Keratinocyte (primary cell): ENCODE data around the gene FXYD1. TPM values are rescaled to one million over a fixed set of nuclear protein-coding genes. Genes with fewer than 3 reads are reported as not detected.
A peak's percentile ranks its signal among the peaks of the same experiment; 100 is the strongest.

Experiments
- DNase-seq: peaks from one replicate; pipeline ENCODE4 v3.0.0-alpha.2; 2011; ENCODE audit warnings: low read depth, missing footprints, low spot score
- FAIRE-seq: peaks from 2 replicates; lab custom pipeline; 2011; peaks lifted over from hg19 to GRCh38; lab: Jason Lieb, UNC
- H2AFZ ChIP-seq: 2 replicates; pipeline ENCODE4 v1.6.0; 2012; ENCODE audit warnings: low read length, control low read depth, inconsistent platforms; ENCODE audit not compliant: control insufficient read depth
- H3K27ac ChIP-seq: 2 replicates; pipeline ENCODE4 v1.5.1; 2011; ENCODE audit warnings: low read length; ENCODE audit not compliant: control insufficient read depth, insufficient read depth
- H3K27me3 ChIP-seq: 3 replicates; pipeline ENCODE4 v1.6.0; 2011; ENCODE audit warnings: low read length; ENCODE audit not compliant: control insufficient read depth, insufficient read depth; ENCODE audit errors: extremely low read depth
- H3K36me3 ChIP-seq, 2 experiments: 2 replicates in 1 of 2; 3 replicates in 1 of 2; pipeline ENCODE4 v1.5.1; 2011; ENCODE audit warnings: low read length in 2 of 2, mild to moderate bottlenecking in 1 of 2; ENCODE audit not compliant: control insufficient read depth in 2 of 2, insufficient read depth in 2 of 2; ENCODE audit errors: extremely low read depth in 1 of 2
- H3K4me1 ChIP-seq: 3 replicates; pipeline ENCODE4 v1.5.1; 2011; ENCODE audit warnings: low read length; ENCODE audit not compliant: control insufficient read depth, insufficient read depth; ENCODE audit errors: extremely low read depth
- H3K4me2 ChIP-seq: 3 replicates; pipeline ENCODE4 v1.6.0; 2011; ENCODE audit warnings: low read depth, low read length; ENCODE audit not compliant: control insufficient read depth, insufficient read depth; ENCODE audit errors: extremely low read depth
- H3K4me3 ChIP-seq, 3 experiments: fragments of 200-600 bp in 1 of 3; sonication (generic) in 1 of 3; 2 replicates in 2 of 3; 3 replicates in 1 of 3; pipeline ENCODE4 v1.5.1; 2011 to 2016; ENCODE audit warnings: low read length in 3 of 3, mild to moderate bottlenecking in 3 of 3, control low read depth in 2 of 3, inconsistent platforms in 1 of 3, low read depth in 1 of 3, mixed read lengths in 1 of 3, mixed run types in 1 of 3, moderate library complexity in 1 of 3; ENCODE audit not compliant: control insufficient read depth in 2 of 3, insufficient read depth in 2 of 3; ENCODE audit errors: extremely low read depth in 1 of 3
- H3K79me2 ChIP-seq: 2 replicates; pipeline ENCODE4 v1.6.0; 2012; ENCODE audit warnings: low read length; ENCODE audit not compliant: control insufficient read depth, insufficient read depth
- H3K9ac ChIP-seq: 3 replicates; pipeline ENCODE4 v1.6.0; 2011; ENCODE audit warnings: low read length; ENCODE audit not compliant: control insufficient read depth, insufficient read depth; ENCODE audit errors: extremely low read depth
- H3K9me1 ChIP-seq: 3 replicates; pipeline ENCODE4 v1.6.0; 2011; ENCODE audit warnings: low read length; ENCODE audit not compliant: control insufficient read depth, insufficient read depth; ENCODE audit errors: extremely low read depth
- H3K9me3 ChIP-seq: 2 replicates; pipeline ENCODE4 v1.5.1; 2012; ENCODE audit warnings: low read depth, low read length; ENCODE audit not compliant: control insufficient read depth
- H4K20me1 ChIP-seq: 3 replicates; pipeline ENCODE4 v1.6.0; 2011; ENCODE audit warnings: low read length; ENCODE audit not compliant: control insufficient read depth, insufficient read depth; ENCODE audit errors: extremely low read depth
- EZH2 ChIP-seq: IDR thresholded peaks from one replicate; pipeline ENCODE4 v1.6.1; 2012; ENCODE audit warnings: inconsistent platforms, mild to moderate bottlenecking, low read length, moderate library complexity
- dilution Hi-C: fragments of 300-500 bp; cut with MboI; formaldehyde crosslinking; loops from one replicate; pipeline ENCODE4 v1.7.0; 2020; ENCODE audit warnings: low sequenced_read_pairs; ENCODE audit not compliant: extremely low pct_ligation_motif_present
- polyA plus RNA-seq, 5 experiments: library from polyadenylated mRNA; depleted of rRNA in 3 of 5; stranded (reverse) in 3 of 5; stranded (forward) in 1 of 5; unstranded in 1 of 5; fragments of >200 nt; gene quantifications; 1 replicate in 1 of 5; 2 replicates in 3 of 5; 3 replicates in 1 of 5; pipeline versions ENCODE4 v1.2.1 to v1.2.3, GENCODE V29; 2011 to 2012; ENCODE audit warnings: missing spikeins in 2 of 5, low read depth in 1 of 5, low replicate concordance in 1 of 5
- TF ChIP-seq, protein P1 (sequence below), 3 experiments: IDR thresholded peaks in 1 of 3; conservative IDR thresholded peaks in 1 of 3; optimal IDR thresholded peaks in 1 of 3; 2 replicates in 2 of 3; 3 replicates in 1 of 3; pipeline versions ENCODE3 to v1.5.1; 2011; ENCODE audit warnings: low read length in 3 of 3, mild to moderate bottlenecking in 3 of 3, moderate library complexity in 2 of 3, control low read depth in 1 of 3, inconsistent platforms in 1 of 3; ENCODE audit not compliant: insufficient read depth in 2 of 3; ENCODE audit errors: extremely low read depth in 1 of 3

FXYD1 gene
- polyA plus RNA-seq, 1 donor (not counting 4 experiments of a cell fraction or from before 2014, with no cell fraction given) = 0.14 TPM

DNA sequence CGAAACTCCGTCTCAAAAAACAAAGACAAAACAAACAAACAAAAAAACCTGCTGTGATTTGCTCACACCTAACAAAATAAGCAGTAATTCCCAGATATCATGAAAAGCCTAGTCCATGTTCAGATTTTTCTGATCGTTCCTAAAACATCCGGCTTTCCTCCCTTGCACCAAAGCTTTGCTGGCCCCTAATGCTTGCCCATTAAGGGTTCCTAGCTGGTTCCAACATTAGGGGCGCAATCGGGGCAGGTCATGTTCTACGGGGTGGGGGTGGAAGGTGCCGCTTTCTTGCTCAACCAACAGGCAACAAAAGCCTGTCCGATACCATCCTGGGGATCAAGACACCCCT is 48.5 kb upstream of the FXYD1 start:
- Histone ChIP-seq H3K4me3 (no peak overlapping the region), H3K9ac (no peak overlapping the region), H4K20me1 (no peaks in the 10 kb centered on the region), H3K4me2 (no peak overlapping the region), H3K27ac (no peak overlapping the region), H2AFZ (no peak overlapping the region), H3K36me3 (no peaks in the 10 kb centered on the region), H3K27me3 (no peaks in the 10 kb centered on the region), H3K9me3 (no peaks in the 10 kb centered on the region), H3K4me1 (peaks cover 22% of the 10 kb centered on the region), H3K9me1 (no peaks in the 10 kb centered on the region), H3K79me2 (no peaks in the 10 kb centered on the region)
- DNase-seq (no peak), FAIRE-seq (no peak)
- no peak for TF ChIP-seq EZH2
- TF ChIP-seq, protein P1, sequence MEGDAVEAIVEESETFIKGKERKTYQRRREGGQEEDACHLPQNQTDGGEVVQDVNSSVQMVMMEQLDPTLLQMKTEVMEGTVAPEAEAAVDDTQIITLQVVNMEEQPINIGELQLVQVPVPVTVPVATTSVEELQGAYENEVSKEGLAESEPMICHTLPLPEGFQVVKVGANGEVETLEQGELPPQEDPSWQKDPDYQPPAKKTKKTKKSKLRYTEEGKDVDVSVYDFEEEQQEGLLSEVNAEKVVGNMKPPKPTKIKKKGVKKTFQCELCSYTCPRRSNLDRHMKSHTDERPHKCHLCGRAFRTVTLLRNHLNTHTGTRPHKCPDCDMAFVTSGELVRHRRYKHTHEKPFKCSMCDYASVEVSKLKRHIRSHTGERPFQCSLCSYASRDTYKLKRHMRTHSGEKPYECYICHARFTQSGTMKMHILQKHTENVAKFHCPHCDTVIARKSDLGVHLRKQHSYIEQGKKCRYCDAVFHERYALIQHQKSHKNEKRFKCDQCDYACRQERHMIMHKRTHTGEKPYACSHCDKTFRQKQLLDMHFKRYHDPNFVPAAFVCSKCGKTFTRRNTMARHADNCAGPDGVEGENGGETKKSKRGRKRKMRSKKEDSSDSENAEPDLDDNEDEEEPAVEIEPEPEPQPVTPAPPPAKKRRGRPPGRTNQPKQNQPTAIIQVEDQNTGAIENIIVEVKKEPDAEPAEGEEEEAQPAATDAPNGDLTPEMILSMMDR (optimal IDR thresholded peaks at IDR 0.05 in 1 of 3, IDR thresholded peaks at IDR 0.05 in 1 of 3, conservative IDR thresholded peaks at IDR 0.05 in 1 of 3; ENCODE audit: extremely low read depth in 1 of 3, insufficient read depth in 2 of 3, low read length in 3 of 3) = no peak
- dilution Hi-C loops = no loop called here

GRCh38 chr19:35090506-35091214 is 48.0 kb upstream of the FXYD1 start:
- dilution Hi-C loops = no loop called here
- H3K4me3 ChIP-seq = no peak overlapping the region
- no peaks in the 10 kb centered on the region for H3K9me3 ChIP-seq
- no peak overlapping the region for H3K27ac ChIP-seq
- TF ChIP-seq, protein P1 (optimal IDR thresholded peaks at IDR 0.05 in 1 of 3, IDR thresholded peaks at IDR 0.05 in 1 of 3, conservative IDR thresholded peaks at IDR 0.05 in 1 of 3; ENCODE audit: extremely low read depth in 1 of 3, insufficient read depth in 2 of 3, low read length in 3 of 3) = peak; percentile 47 to 74 (median 57)
- TF ChIP-seq EZH2 = no peak
- DNase-seq (no peak), FAIRE-seq (peak; percentile 70)
- no peaks in the 10 kb centered on the region for H3K36me3 ChIP-seq
- H3K4me2 ChIP-seq = peak overlapping the region; percentile 22
- H4K20me1 ChIP-seq = no peaks in the 10 kb centered on the region
- no peak overlapping the region for H3K9ac ChIP-seq
- no peaks in the 10 kb centered on the region for H3K27me3 ChIP-seq
- H3K4me1 ChIP-seq = peaks cover 24% of the 10 kb centered on the region
- no peaks in the 10 kb centered on the region for H3K9me1 ChIP-seq
- H3K79me2 ChIP-seq = no peaks in the 10 kb centered on the region
- peak overlapping the region; percentile 57 for H2AFZ ChIP-seq
